ENCODE data around the gene FXYD5. TPM values are rescaled to one million over a fixed set of nuclear protein-coding genes. Genes with fewer than 3 reads are reported as not detected.

Gene FXYD5
- total RNA-seq, 1 experiment from 2014 or later: 12.7 TPM

DNA sequence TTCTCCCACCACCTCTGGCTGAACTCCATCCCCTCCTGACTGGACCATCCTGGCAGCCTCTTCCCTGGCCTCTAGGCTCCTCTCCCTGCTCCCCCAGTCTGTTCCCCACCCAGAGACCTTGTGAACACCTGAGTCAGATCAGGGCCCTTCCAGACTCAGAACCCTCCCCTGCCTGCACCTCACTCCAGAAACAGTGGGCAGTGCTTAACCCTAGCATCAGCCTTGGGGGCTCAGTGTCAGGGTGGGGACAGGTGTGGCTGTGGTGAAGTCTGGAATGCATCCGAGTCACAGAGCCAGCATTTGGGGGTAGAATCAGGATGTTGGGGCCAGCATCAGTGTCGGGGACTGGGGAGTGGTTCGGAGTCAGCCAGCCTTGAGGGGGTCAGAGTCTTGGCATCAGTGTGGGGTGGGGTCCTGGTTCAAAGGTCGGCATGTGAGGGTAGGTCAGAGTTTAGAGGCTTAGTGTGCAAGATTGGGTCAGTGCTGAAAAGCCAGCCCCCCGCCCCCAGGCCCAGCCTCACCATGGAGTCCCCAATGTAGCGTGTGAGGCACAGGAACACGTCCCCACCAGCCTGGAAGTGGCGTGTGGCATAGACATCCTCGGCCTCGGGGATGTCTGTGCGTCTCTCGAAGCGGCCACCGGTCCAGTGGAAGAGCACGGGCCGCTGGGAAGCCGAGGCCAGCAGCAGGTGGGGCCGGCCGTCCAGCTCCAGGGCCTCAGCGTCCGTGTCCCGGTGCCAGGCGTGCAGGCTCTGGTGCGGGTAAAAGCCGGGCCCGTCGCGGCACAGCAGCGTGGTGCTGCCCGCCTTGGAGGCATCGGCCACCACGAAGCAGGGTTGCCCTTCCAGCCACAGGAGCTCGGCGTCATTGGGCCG, 28.5 kb upstream of the FXYD5 start:
- Histone ChIP-seq H3K27ac (ENCODE audit: low read depth, low read length, poor library complexity, severe bottlenecking) (no peak overlapping the region), H3K27me3 (replicated peaks; ENCODE audit: insufficient read depth, low read depth, low read length, poor library complexity) (no peaks in the 10 kb centered on the region), H3K4me1 (ENCODE audit: insufficient read depth, low read length, poor library complexity, severe bottlenecking) (peaks cover 11% of the 10 kb centered on the region), H3K4me3 (ENCODE audit: low read depth, low read length, poor library complexity, severe bottlenecking) (no peak overlapping the region), H3K36me3 (ENCODE audit: insufficient read depth, low read length, poor library complexity, severe bottlenecking) (no peaks in the 10 kb centered on the region), H3K9me3 (ENCODE audit: low read depth, low read length, poor library complexity, severe bottlenecking) (no peaks in the 10 kb centered on the region)
- intact Hi-C loops (cut with micrococcal nuclease; ENCODE audit: unreplicated experiment): no loop called here
- TF ChIP-seq EZH2 (IDR thresholded peaks at IDR 0.05; ENCODE audit: borderline replicate concordance, low read depth, low read length, poor library complexity, severe bottlenecking): no peak
- TF ChIP-seq, protein P1, sequence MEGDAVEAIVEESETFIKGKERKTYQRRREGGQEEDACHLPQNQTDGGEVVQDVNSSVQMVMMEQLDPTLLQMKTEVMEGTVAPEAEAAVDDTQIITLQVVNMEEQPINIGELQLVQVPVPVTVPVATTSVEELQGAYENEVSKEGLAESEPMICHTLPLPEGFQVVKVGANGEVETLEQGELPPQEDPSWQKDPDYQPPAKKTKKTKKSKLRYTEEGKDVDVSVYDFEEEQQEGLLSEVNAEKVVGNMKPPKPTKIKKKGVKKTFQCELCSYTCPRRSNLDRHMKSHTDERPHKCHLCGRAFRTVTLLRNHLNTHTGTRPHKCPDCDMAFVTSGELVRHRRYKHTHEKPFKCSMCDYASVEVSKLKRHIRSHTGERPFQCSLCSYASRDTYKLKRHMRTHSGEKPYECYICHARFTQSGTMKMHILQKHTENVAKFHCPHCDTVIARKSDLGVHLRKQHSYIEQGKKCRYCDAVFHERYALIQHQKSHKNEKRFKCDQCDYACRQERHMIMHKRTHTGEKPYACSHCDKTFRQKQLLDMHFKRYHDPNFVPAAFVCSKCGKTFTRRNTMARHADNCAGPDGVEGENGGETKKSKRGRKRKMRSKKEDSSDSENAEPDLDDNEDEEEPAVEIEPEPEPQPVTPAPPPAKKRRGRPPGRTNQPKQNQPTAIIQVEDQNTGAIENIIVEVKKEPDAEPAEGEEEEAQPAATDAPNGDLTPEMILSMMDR (conservative IDR thresholded peaks at IDR 0.05; ENCODE audit: low read depth, low read length): no peak
- CTCF ChIA-PET: no interaction called here
- POLR2A ChIA-PET (ENCODE audit: low non-redundant PET): no interaction called here
- no TSS peak for BruUV-seq (replicated peaks)
- no peak for DNase-seq (ENCODE audit: low spot score)

DNA sequence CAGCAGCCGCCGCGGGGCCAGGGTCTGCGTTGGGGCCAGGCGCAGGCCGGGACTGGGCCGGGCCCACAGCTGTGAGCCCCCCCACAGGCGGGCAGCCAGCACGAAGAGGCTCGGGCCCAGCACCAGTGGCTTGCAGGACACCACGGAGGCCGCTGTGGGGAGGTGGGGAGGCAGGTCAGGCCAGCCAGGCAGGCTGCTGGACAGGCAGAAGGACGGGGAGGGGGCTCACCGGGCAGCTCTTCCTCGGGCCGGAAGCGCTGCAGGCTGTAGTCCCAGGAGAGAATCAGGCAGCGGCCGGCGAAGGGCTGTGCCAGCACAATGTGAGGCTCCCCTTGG, 27.9 kb upstream of the FXYD5 start:
- Histone ChIP-seq H3K4me1 (ENCODE audit: insufficient read depth, low read length, poor library complexity, severe bottlenecking) (peaks cover 11% of the 10 kb centered on the region), H3K36me3 (ENCODE audit: insufficient read depth, low read length, poor library complexity, severe bottlenecking) (no peaks in the 10 kb centered on the region), H3K27me3 (replicated peaks; ENCODE audit: insufficient read depth, low read depth, low read length, poor library complexity) (no peaks in the 10 kb centered on the region), H3K27ac (ENCODE audit: low read depth, low read length, poor library complexity, severe bottlenecking) (no peak overlapping the region), H3K9me3 (ENCODE audit: low read depth, low read length, poor library complexity, severe bottlenecking) (no peaks in the 10 kb centered on the region), H3K4me3 (ENCODE audit: low read depth, low read length, poor library complexity, severe bottlenecking) (no peak overlapping the region)
- TF ChIP-seq, protein P1 (conservative IDR thresholded peaks at IDR 0.05; ENCODE audit: low read depth, low read length): no peak
- no peak for TF ChIP-seq EZH2 (IDR thresholded peaks at IDR 0.05; ENCODE audit: borderline replicate concordance, low read depth, low read length, poor library complexity, severe bottlenecking)
- ChIA-PET POLR2A (ENCODE audit: low non-redundant PET) (no interaction called here), CTCF (no interaction called here)
- no peak for DNase-seq (ENCODE audit: low spot score)
- intact Hi-C loops (cut with micrococcal nuclease; ENCODE audit: unreplicated experiment): no loop called here
- BruUV-seq (replicated peaks): no TSS peak

DNA sequence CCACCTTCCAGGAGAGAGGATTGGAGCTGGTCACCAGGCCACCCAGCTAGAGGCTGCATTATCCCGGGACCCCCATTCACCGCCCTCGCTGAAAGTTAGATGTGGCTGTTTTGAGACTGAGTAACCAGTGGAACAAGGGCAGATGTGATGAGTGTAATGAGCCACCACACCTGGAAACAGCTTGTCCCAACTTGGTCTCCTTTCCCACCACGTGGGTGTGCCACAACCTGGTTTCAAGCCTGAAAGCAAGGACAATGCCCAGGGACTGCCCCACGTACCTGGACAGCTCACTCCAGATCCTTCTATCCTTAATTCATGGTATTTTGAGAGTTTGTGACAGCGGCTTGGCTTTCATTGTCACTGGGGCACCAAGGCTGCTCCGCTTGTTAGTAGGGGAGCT, 26.7 kb upstream of the FXYD5 start:
- Histone ChIP-seq H3K27me3 (replicated peaks; ENCODE audit: insufficient read depth, low read depth, low read length, poor library complexity) (no peaks in the 10 kb centered on the region), H3K9me3 (ENCODE audit: low read depth, low read length, poor library complexity, severe bottlenecking) (no peaks in the 10 kb centered on the region), H3K4me3 (ENCODE audit: low read depth, low read length, poor library complexity, severe bottlenecking) (no peak overlapping the region), H3K36me3 (ENCODE audit: insufficient read depth, low read length, poor library complexity, severe bottlenecking) (no peaks in the 10 kb centered on the region), H3K27ac (ENCODE audit: low read depth, low read length, poor library complexity, severe bottlenecking) (no peak overlapping the region), H3K4me1 (ENCODE audit: insufficient read depth, low read length, poor library complexity, severe bottlenecking) (peaks cover 11% of the 10 kb centered on the region)
- BruUV-seq (replicated peaks): no TSS peak
- CTCF ChIA-PET: no interaction called here
- TF ChIP-seq, protein P1 (conservative IDR thresholded peaks at IDR 0.05; ENCODE audit: low read depth, low read length): no peak
- TF ChIP-seq EZH2 (IDR thresholded peaks at IDR 0.05; ENCODE audit: borderline replicate concordance, low read depth, low read length, poor library complexity, severe bottlenecking): no peak
- intact Hi-C loops (cut with micrococcal nuclease; ENCODE audit: unreplicated experiment): no loop called here
- no peak for DNase-seq (ENCODE audit: low spot score)
- POLR2A ChIA-PET (ENCODE audit: low non-redundant PET): no interaction called here

Data from A673 (cell line).